H1 (cell line): ENCODE data around the gene OR11L1. TPM values are rescaled to one million over a fixed set of nuclear protein-coding genes. Genes with fewer than 3 reads are reported as not detected.

Source experiments
- CTCF ChIA-PET: fragments of 300-600 bp; sonication (Branson Sonifier 250); formaldehyde crosslinking; loops from one replicate; lab custom pipeline; 2021; ENCODE audit not compliant: partially characterized antibody; lab: Charles Lee
- POLR2A ChIA-PET: fragments of 300-600 bp; sonication (Branson Sonifier 250); formaldehyde crosslinking; loops from one replicate; lab custom pipeline; 2021; ENCODE audit warnings: inconsistent platforms; ENCODE audit not compliant: partially characterized antibody; lab: Charles Lee
- DNase-seq, 2 experiments: peaks; one replicate each; pipeline versions ENCODE4 v3.0.0 to v3.0.0-alpha.2; 2010 to 2022; ENCODE audit warnings: low spot score in 2 of 2, low read depth in 1 of 2, mixed read lengths in 1 of 2
- FAIRE-seq: peaks from 2 replicates; lab custom pipeline; 2011; peaks lifted over from hg19 to GRCh38; lab: Jason Lieb, UNC
- H2AFZ ChIP-seq: 2 replicates; pipeline ENCODE4 v1.8.1; 2012; ENCODE audit warnings: low read length, inconsistent platforms
- H2AK5ac ChIP-seq: 2 replicates; pipeline ENCODE4 v1.6.1; 2013; ENCODE audit warnings: low read depth, low read length
- H2BK120ac ChIP-seq: replicated peaks from 2 replicates; pipeline ENCODE3; 2013; ENCODE audit warnings: low read depth, low read length, inconsistent platforms
- H2BK12ac ChIP-seq: 2 replicates; pipeline ENCODE4 v1.6.1; 2013; ENCODE audit warnings: low read depth, low read length
- H2BK15ac ChIP-seq: 2 replicates; pipeline ENCODE4 v1.6.1; 2013; ENCODE audit warnings: low read length
- H2BK20ac ChIP-seq: 2 replicates; pipeline ENCODE4 v1.6.1; 2013; ENCODE audit warnings: low read length
- H2BK5ac ChIP-seq: 2 replicates; pipeline ENCODE4 v1.6.1; 2013; ENCODE audit warnings: low read depth, low read length
- H3K14ac ChIP-seq: 2 replicates; pipeline ENCODE4 v1.6.1; 2013; ENCODE audit warnings: inconsistent platforms; ENCODE audit not compliant: insufficient read length
- H3K18ac ChIP-seq: 2 replicates; pipeline ENCODE4 v1.6.1; 2013; ENCODE audit warnings: low read length; ENCODE audit errors: extremely low read depth
- H3K23ac ChIP-seq: 2 replicates; pipeline ENCODE4 v1.6.1; 2013; ENCODE audit warnings: inconsistent platforms; ENCODE audit not compliant: insufficient read length
- H3K23me2 ChIP-seq: 2 replicates; pipeline ENCODE4 v1.6.1; 2013; ENCODE audit warnings: low read depth, low read length
- H3K27ac ChIP-seq: 2 replicates; pipeline ENCODE4 v1.6.1; 2011; ENCODE audit warnings: low read depth, low read length, inconsistent platforms
- H3K27me3 ChIP-seq, 4 experiments: replicated peaks in 1 of 4; 1 replicate in 1 of 4; 2 replicates in 3 of 4; pipeline versions ENCODE4 v1.6.1 to v1.8.1; 2011 to 2013; ENCODE audit warnings: low read length in 3 of 4, mild to moderate bottlenecking in 3 of 4, inconsistent platforms in 2 of 4, mixed read lengths in 2 of 4, moderate library complexity in 1 of 4; ENCODE audit not compliant: control insufficient read depth in 3 of 4, insufficient read depth in 3 of 4; ENCODE audit errors: extremely low read depth in 1 of 4
- H3K36me3 ChIP-seq, 4 experiments: 2 replicates each; pipeline versions ENCODE4 v1.6.1 to v1.8.1; 2011 to 2013; ENCODE audit warnings: mild to moderate bottlenecking in 4 of 4, low read length in 3 of 4, moderate library complexity in 2 of 4, control low read depth in 1 of 4, inconsistent platforms in 1 of 4; ENCODE audit not compliant: insufficient read depth in 4 of 4, control insufficient read depth in 2 of 4
- H3K4ac ChIP-seq: replicated peaks from 2 replicates; pipeline ENCODE3; 2013; ENCODE audit warnings: low read length, low read depth, mixed read lengths, inconsistent platforms; ENCODE audit not compliant: insufficient read length
- H3K4me1 ChIP-seq, 4 experiments: replicated peaks in 1 of 4; 1 replicate in 1 of 4; 2 replicates in 3 of 4; pipeline versions ENCODE4 v1.6.1 to v1.8.1; 2011 to 2013; ENCODE audit warnings: low read length in 3 of 4, inconsistent platforms in 2 of 4, mixed read lengths in 1 of 4; ENCODE audit not compliant: insufficient read depth in 4 of 4, control insufficient read depth in 3 of 4
- H3K4me2 ChIP-seq, 2 experiments: 2 replicates each; pipeline versions ENCODE4 v1.6.1 to v1.8.1; 2011 to 2013; ENCODE audit warnings: low read depth in 2 of 2, low read length in 2 of 2, control low read depth in 1 of 2, inconsistent platforms in 1 of 2, mild to moderate bottlenecking in 1 of 2; ENCODE audit not compliant: insufficient read depth in 1 of 2
- H3K4me3 ChIP-seq, 4 experiments: fragments of 200-600, 300-600 bp in 1 of 4; sonication (generic), shearing (Covaris generic), sonication (Bioruptor Twin) in 1 of 4; 2 replicates each; pipeline versions ENCODE4 v1.5.1 to v1.8.1; 2011 to 2016; ENCODE audit warnings: low read length in 4 of 4, low read depth in 3 of 4, control low read depth in 2 of 4, inconsistent platforms in 2 of 4, mild to moderate bottlenecking in 2 of 4, mixed read lengths in 1 of 4, moderate library complexity in 1 of 4; ENCODE audit not compliant: insufficient read depth in 2 of 4; ENCODE audit errors: extremely low read depth in 1 of 4
- H3K56ac ChIP-seq: replicated peaks from 2 replicates; pipeline ENCODE3; 2013; ENCODE audit warnings: low read depth, mild to moderate bottlenecking, mixed read lengths, low read length, inconsistent platforms; ENCODE audit not compliant: insufficient read length
- H3K79me1 ChIP-seq: 2 replicates; pipeline ENCODE4 v1.6.1; 2013; ENCODE audit warnings: low read depth, low read length, control low read depth
- H3K79me2 ChIP-seq, 2 experiments: 2 replicates each; pipeline versions ENCODE4 v1.6.1 to v1.8.1; 2012 to 2013; ENCODE audit warnings: low read length in 2 of 2, mild to moderate bottlenecking in 2 of 2, inconsistent platforms in 1 of 2; ENCODE audit not compliant: insufficient read depth in 2 of 2, control insufficient read depth in 1 of 2
- H3K9ac ChIP-seq, 4 experiments: replicated peaks in 1 of 4; 1 replicate in 1 of 4; 2 replicates in 3 of 4; pipeline versions ENCODE4 v1.6.1 to v1.8.1; 2011 to 2013; ENCODE audit warnings: low read depth in 3 of 4, low read length in 3 of 4, control low read depth in 2 of 4, mild to moderate bottlenecking in 2 of 4, moderate library complexity in 2 of 4, inconsistent platforms in 1 of 4; ENCODE audit errors: extremely low read depth in 1 of 4
- H3K9me3 ChIP-seq, 2 experiments: 2 replicates each; pipeline versions ENCODE4 v1.6.1 to v1.8.1; 2012 to 2013; ENCODE audit warnings: mild to moderate bottlenecking in 2 of 2, moderate library complexity in 2 of 2, control low read depth in 1 of 2, inconsistent platforms in 1 of 2, low read depth in 1 of 2, low read length in 1 of 2, mixed read lengths in 1 of 2; ENCODE audit not compliant: insufficient read depth in 2 of 2
- H4K20me1 ChIP-seq, 2 experiments: replicated peaks in 1 of 2; 2 replicates each; pipeline versions ENCODE3 to v1.8.1; 2011 to 2013; ENCODE audit warnings: inconsistent platforms in 2 of 2, low read length in 2 of 2, mild to moderate bottlenecking in 1 of 2; ENCODE audit not compliant: insufficient read depth in 2 of 2, control insufficient read depth in 1 of 2
- H4K5ac ChIP-seq: 2 replicates; pipeline ENCODE4 v1.6.1; 2013; ENCODE audit warnings: low read length, low read depth, mixed read lengths, inconsistent platforms; ENCODE audit not compliant: insufficient read length
- H4K8ac ChIP-seq: 2 replicates; pipeline ENCODE4 v1.8.0; 2013; ENCODE audit warnings: mild to moderate bottlenecking, moderate library complexity, low read length, inconsistent platforms; ENCODE audit not compliant: insufficient read depth; ENCODE audit errors: extremely low read depth
- H4K91ac ChIP-seq: replicated peaks from 2 replicates; pipeline ENCODE3; 2013; ENCODE audit warnings: low read length, mixed read lengths, inconsistent platforms; ENCODE audit not compliant: insufficient read length
- ASH2L ChIP-seq: fragments of 200-600, 300-600 bp; sonication (generic); IDR thresholded peaks from one replicate; pipeline ENCODE4 v1.7.1; 2017; ENCODE audit warnings: low read length
- CBX5 ChIP-seq: fragments of 300-800, 300-1000 bp; sonication (generic); IDR thresholded peaks from 2 replicates; pipeline ENCODE4 v1.7.1; 2016; ENCODE audit warnings: antibody characterized with exemption, low read length, low read depth
- CREB1 ChIP-seq: IDR thresholded peaks from 2 replicates; pipeline ENCODE4 v1.6.1; 2012; ENCODE audit warnings: inconsistent platforms
- EP300 ChIP-seq, 2 experiments: IDR thresholded peaks; 1 replicate in 1 of 2; 2 replicates in 1 of 2; pipeline ENCODE4 v1.6.1; 2011 to 2012; ENCODE audit warnings: low read depth in 2 of 2, low read length in 2 of 2, mild to moderate bottlenecking in 2 of 2, borderline replicate concordance in 1 of 2, inconsistent platforms in 1 of 2, moderate library complexity in 1 of 2
- FOSL1 ChIP-seq: IDR thresholded peaks from 2 replicates; pipeline ENCODE4 v1.6.1; 2011; ENCODE audit warnings: mild to moderate bottlenecking, low read depth, low read length, moderate library complexity; ENCODE audit not compliant: insufficient read depth
- PHF8 ChIP-seq: fragments of 200-600 bp; sonication (generic); conservative IDR thresholded peaks from 2 replicates; pipeline ENCODE4 v1.7.1; 2012; ENCODE audit warnings: low read depth, mild to moderate bottlenecking, inconsistent platforms, low read length, moderate library complexity
- POLR2AphosphoS5 ChIP-seq: IDR thresholded peaks from 2 replicates; pipeline ENCODE4 v1.6.1; 2011; ENCODE audit warnings: low read depth, low read length
- POU5F1 ChIP-seq: IDR thresholded peaks from 2 replicates; pipeline ENCODE4 v1.6.1; 2011; ENCODE audit warnings: low read depth, mild to moderate bottlenecking, low read length, moderate library complexity
- RXRA ChIP-seq: IDR thresholded peaks from 2 replicates; pipeline ENCODE4 v1.6.1; 2011; ENCODE audit warnings: low read depth, mild to moderate bottlenecking, low read length, moderate library complexity; ENCODE audit not compliant: insufficient read depth
- SIRT6 ChIP-seq: IDR thresholded peaks from one replicate; pipeline ENCODE4 v1.7.1; 2012; ENCODE audit warnings: low read length, inconsistent platforms
- SIX5 ChIP-seq: IDR thresholded peaks from 2 replicates; pipeline ENCODE4 v1.6.1; 2011; ENCODE audit warnings: mild to moderate bottlenecking, low read depth, low read length
- SP1 ChIP-seq: IDR thresholded peaks from 2 replicates; pipeline ENCODE4 v1.6.1; 2011; ENCODE audit warnings: low read depth, low read length
- SUZ12 ChIP-seq: fragments of 200-600 bp; sonication (generic); IDR thresholded peaks from 2 replicates; pipeline ENCODE4 v1.6.1; 2012; ENCODE audit warnings: mild to moderate bottlenecking, inconsistent platforms, low read length, moderate library complexity, mixed read lengths
- WGBS, 2 experiments: shearing (Covaris generic) in 1 of 2; methylation state at CpG; one replicate each; pipeline versions ENCODE4 v1.1.6 to v1.1.7; 2013 to 2015; ENCODE audit warnings: low lambda C conversion rate in 2 of 2, mixed read lengths in 2 of 2, inconsistent platforms in 1 of 2, low coverage in 1 of 2, missing lambda C conversion rate in 1 of 2; ENCODE audit not compliant: insufficient replicate concordance in 2 of 2, insufficient coverage in 1 of 2, insufficient read length in 1 of 2; ENCODE audit errors: extremely low coverage in 1 of 2, missing lambda C conversion rate in 1 of 2; 5-methylcytosine and 5-hydroxymethylcytosine counted together
- polyA plus RNA-seq, 7 experiments: library from polyadenylated mRNA; depleted of rRNA in 3 of 7; stranded (reverse) in 5 of 7; unstranded in 2 of 7; fragments of >200 nt in 5 of 7; fragments of 200-250 nt in 2 of 7; gene quantifications; 1 replicate in 5 of 7; 2 replicates in 1 of 7; 4 replicates in 1 of 7; pipeline versions ENCODE4 v1.2.1 to v1.2.3, GENCODE V29; 2011 to 2013; ENCODE audit warnings: missing spikeins in 2 of 7, mixed read lengths in 2 of 7
- total RNA-seq: library from RNA; stranded (reverse); fragmentation: NEBNext Ultra II Directional; extraction: Animal tissue kit (Norgen Biotek cat#: 25700); gene quantifications from 2 replicates; pipeline ENCODE4 v1.2.1, GENCODE V29; 2021
- TF ChIP-seq, protein P1 (sequence below): IDR thresholded peaks from 2 replicates; pipeline ENCODE4 v1.6.1; 2012; ENCODE audit warnings: low read length, inconsistent platforms

OR11L1 gene
- total and polyA plus RNA-seq, 2 of the 8 experiments (the other 6 are each of a cell fraction or from before 2014, with no cell fraction given), result not detected

GRCh38 chr1:247855911-247856310, 14.2 kb upstream of the OR11L1 start:
- no peak overlapping the region for H3K56ac ChIP-seq
- no peak overlapping the region for H2BK120ac ChIP-seq
- no peak overlapping the region for H3K27ac ChIP-seq
- no peak overlapping the region for H2BK15ac ChIP-seq
- no peaks in the 10 kb centered on the region; a peak in 1 of 8 replicates for H3K36me3 ChIP-seq
- no peak overlapping the region for H3K4me3 ChIP-seq
- FAIRE-seq (no peak), DNase-seq (no peak)
- H3K14ac ChIP-seq, result no peak overlapping the region
- H3K79me1 ChIP-seq, result no peaks in the 10 kb centered on the region
- no peak overlapping the region for H2BK5ac ChIP-seq
- H3K4ac ChIP-seq, result no peak overlapping the region
- no peak overlapping the region for H2BK20ac ChIP-seq
- H3K79me2 ChIP-seq, result no peaks in the 10 kb centered on the region
- H2BK12ac ChIP-seq, result no peak overlapping the region
- no peak overlapping the region for H4K5ac ChIP-seq
- H3K4me2 ChIP-seq, result no peak overlapping the region
- no peak overlapping the region for H3K23ac ChIP-seq
- H3K18ac ChIP-seq, result no peak overlapping the region
- no peak overlapping the region for H2AK5ac ChIP-seq
- peaks cover 60 to 88% of the 10 kb centered on the region in 2 experiments for H3K9me3 ChIP-seq
- H3K9ac ChIP-seq, result no peak overlapping the region
- H2AFZ ChIP-seq, result no peak overlapping the region
- no peaks in the 10 kb centered on the region for H4K20me1 ChIP-seq
- no peak overlapping the region for H4K91ac ChIP-seq
- CTCF ChIA-PET, result no interaction called here
- no peak overlapping the region for H4K8ac ChIP-seq
- H3K23me2 ChIP-seq, result no peaks in the 10 kb centered on the region
- WGBS, 2 experiments, result 74% methylated on average over 4 of the region's 4 CpGs; no CpG with 5 or more reads in 1 of the 2 experiments
- H3K4me1 ChIP-seq, result no peaks in the 10 kb centered on the region; a peak in 1 of 7 replicates
- H3K27me3 ChIP-seq, result no peaks in the 10 kb centered on the region
- POLR2A ChIA-PET, result no interaction called here
- no peak for TF ChIP-seq CREB1
- no peak for TF ChIP-seq SIRT6
- TF ChIP-seq POU5F1, result no peak
- TF ChIP-seq EP300 (IDR thresholded peaks at IDR 0.05; ENCODE audit: borderline replicate concordance in 1 of 2, low read depth in 2 of 2, low read length in 2 of 2), result no peak
- no peak for TF ChIP-seq CBX5
- no peak for TF ChIP-seq RXRA
- TF ChIP-seq SIX5, result no peak
- no peak for TF ChIP-seq PHF8
- TF ChIP-seq ASH2L, result no peak
- TF ChIP-seq, protein P1, sequence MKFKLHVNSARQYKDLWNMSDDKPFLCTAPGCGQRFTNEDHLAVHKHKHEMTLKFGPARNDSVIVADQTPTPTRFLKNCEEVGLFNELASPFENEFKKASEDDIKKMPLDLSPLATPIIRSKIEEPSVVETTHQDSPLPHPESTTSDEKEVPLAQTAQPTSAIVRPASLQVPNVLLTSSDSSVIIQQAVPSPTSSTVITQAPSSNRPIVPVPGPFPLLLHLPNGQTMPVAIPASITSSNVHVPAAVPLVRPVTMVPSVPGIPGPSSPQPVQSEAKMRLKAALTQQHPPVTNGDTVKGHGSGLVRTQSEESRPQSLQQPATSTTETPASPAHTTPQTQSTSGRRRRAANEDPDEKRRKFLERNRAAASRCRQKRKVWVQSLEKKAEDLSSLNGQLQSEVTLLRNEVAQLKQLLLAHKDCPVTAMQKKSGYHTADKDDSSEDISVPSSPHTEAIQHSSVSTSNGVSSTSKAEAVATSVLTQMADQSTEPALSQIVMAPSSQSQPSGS, result no peak
- no peak for TF ChIP-seq POLR2AphosphoS5
- no peak for TF ChIP-seq SUZ12
- no peak for TF ChIP-seq FOSL1
- TF ChIP-seq SP1, result no peak
